Endothelial cell of umbilical vein (primary cell): ENCODE results near the gene NCL. TPM values are rescaled to one million over a fixed set of nuclear protein-coding genes. Genes with fewer than 3 reads are reported as not detected.

Experiments
- BruUV-seq: library from RNA; stranded (reverse); fragments of 400-500 nt; replicated peaks from 2 replicates; lab custom pipeline; 2021; lab: Mats Ljungman, UMichigan
- CTCF ChIA-PET: fragments of 300-600, 350-600 bp; sonication (Branson Sonifier 250); formaldehyde crosslinking; loops from one replicate; lab custom pipeline; 2021; ENCODE audit warnings: antibody characterized with exemption, inconsistent platforms; lab: Charles Lee
- POLR2A ChIA-PET: fragments of 300-600, 350-600 bp; sonication (Branson Sonifier 250); formaldehyde crosslinking; loops from one replicate; lab custom pipeline; 2021; ENCODE audit warnings: antibody characterized with exemption, inconsistent platforms; lab: Charles Lee
- DNase-seq: peaks from one replicate; pipeline ENCODE4 v3.0.0-alpha.2; 2011; ENCODE audit warnings: low read depth, low spot score
- FAIRE-seq: peaks from 2 replicates; lab custom pipeline; 2011; peaks lifted over from hg19 to GRCh38; lab: Jason Lieb, UNC
- H2AFZ ChIP-seq: 2 replicates; pipeline ENCODE4 v1.6.0; 2012; ENCODE audit warnings: low read depth, low read length, control low read depth, inconsistent platforms
- H3K27ac ChIP-seq: 2 replicates; pipeline ENCODE4 v1.5.1; 2011; ENCODE audit warnings: low read depth, mild to moderate bottlenecking, control low read depth, low read length, moderate library complexity; ENCODE audit not compliant: insufficient read depth
- H3K27me3 ChIP-seq, 2 experiments: 2 replicates each; pipeline versions ENCODE4 v1.6.0 to v1.6.1; 2011; ENCODE audit warnings: low read length in 2 of 2, mixed read lengths in 1 of 2; ENCODE audit not compliant: control insufficient read depth in 2 of 2, insufficient read depth in 2 of 2
- H3K36me3 ChIP-seq, 2 experiments: 2 replicates in 1 of 2; 3 replicates in 1 of 2; pipeline ENCODE4 v1.5.1; 2011; ENCODE audit warnings: low read length in 2 of 2, mild to moderate bottlenecking in 1 of 2, moderate library complexity in 1 of 2; ENCODE audit not compliant: control insufficient read depth in 2 of 2, insufficient read depth in 2 of 2; ENCODE audit errors: extremely low read depth in 1 of 2
- H3K4me1 ChIP-seq: 3 replicates; pipeline ENCODE4 v1.5.1; 2011; ENCODE audit warnings: mild to moderate bottlenecking, low read length; ENCODE audit not compliant: control insufficient read depth, insufficient read depth; ENCODE audit errors: extremely low read depth
- H3K4me2 ChIP-seq: 2 replicates; pipeline ENCODE4 v1.6.1; 2011; ENCODE audit warnings: low read length, control low read depth, mixed read lengths; ENCODE audit not compliant: insufficient read depth
- H3K4me3 ChIP-seq, 3 experiments: fragments of 200-600 bp in 1 of 3; sonication (generic), shearing (Covaris generic) in 1 of 3; replicated peaks in 1 of 3; 2 replicates each; pipeline ENCODE4 v1.5.1; 2011 to 2016; ENCODE audit warnings: control low read depth in 3 of 3, low read length in 3 of 3, mild to moderate bottlenecking in 2 of 3, inconsistent platforms in 1 of 3, low read depth in 1 of 3, moderate library complexity in 1 of 3; ENCODE audit not compliant: insufficient read depth in 1 of 3
- H3K79me2 ChIP-seq: 2 replicates; pipeline ENCODE4 v1.6.0; 2012; ENCODE audit warnings: low read length, inconsistent platforms; ENCODE audit not compliant: control insufficient read depth, insufficient read depth
- H3K9ac ChIP-seq: replicated peaks from 2 replicates; pipeline ENCODE3; 2011; ENCODE audit warnings: low read length, control low read depth; ENCODE audit not compliant: insufficient read depth; ENCODE audit errors: extremely low read depth
- H3K9me1 ChIP-seq: replicated peaks from 3 replicates; pipeline ENCODE4 v1.6.0; 2011; ENCODE audit warnings: mild to moderate bottlenecking, low read length; ENCODE audit not compliant: control insufficient read depth, insufficient read depth; ENCODE audit errors: extremely low read depth
- H3K9me3 ChIP-seq: replicated peaks from 2 replicates; pipeline ENCODE4 v1.5.1; 2012; ENCODE audit warnings: low read length, inconsistent platforms; ENCODE audit not compliant: control insufficient read depth, insufficient read depth
- H4K20me1 ChIP-seq: replicated peaks from 2 replicates; pipeline ENCODE3; 2011; ENCODE audit warnings: mild to moderate bottlenecking, low read length; ENCODE audit not compliant: control insufficient read depth, insufficient read depth; ENCODE audit errors: extremely low read depth
- EZH2 ChIP-seq: IDR thresholded peaks from 2 replicates; pipeline ENCODE4 v1.6.1; 2012; ENCODE audit warnings: borderline replicate concordance, low read depth, mild to moderate bottlenecking, moderate library complexity, low read length, inconsistent platforms; ENCODE audit not compliant: severe bottlenecking
- FOS ChIP-seq: IDR thresholded peaks from 2 replicates; pipeline ENCODE4 v1.6.1; 2011; ENCODE audit warnings: mild to moderate bottlenecking, low read length, moderate library complexity, borderline replicate concordance; ENCODE audit not compliant: insufficient read depth
- GATA2 ChIP-seq: IDR thresholded peaks from 2 replicates; pipeline ENCODE4 v1.7.0; 2011; ENCODE audit warnings: low read depth, mild to moderate bottlenecking, moderate library complexity, mixed read lengths, low read length; ENCODE audit not compliant: insufficient read length, insufficient read depth
- JUN ChIP-seq: IDR thresholded peaks from 2 replicates; pipeline ENCODE4 v1.6.1; 2011; ENCODE audit warnings: borderline replicate concordance, low read depth; ENCODE audit not compliant: insufficient read length, insufficient read depth
- MAX ChIP-seq: IDR thresholded peaks from 2 replicates; pipeline ENCODE4 v1.6.1; 2011; ENCODE audit not compliant: insufficient read depth, insufficient read length
- MYC ChIP-seq: IDR thresholded peaks from one replicate; pipeline ENCODE4 v1.6.1; 2011; ENCODE audit warnings: mild to moderate bottlenecking, low read depth, low read length
- POLR2A ChIP-seq: IDR thresholded peaks from 2 replicates; pipeline ENCODE4 v1.6.1; 2012; ENCODE audit warnings: low read depth, mild to moderate bottlenecking, control low read depth, low read length
- POLR2AphosphoS5 ChIP-seq: IDR thresholded peaks from 2 replicates; pipeline ENCODE4 v1.6.1; 2012; ENCODE audit warnings: low read depth, mild to moderate bottlenecking, control low read depth, low read length, moderate library complexity; ENCODE audit not compliant: insufficient read depth
- dilution Hi-C: fragments of 300-500 bp; cut with MboI; formaldehyde crosslinking; loops from one replicate; pipeline ENCODE4 v1.15.0; 2019; ENCODE audit warnings: low sequenced_read_pairs; ENCODE audit not compliant: extremely low pct_ligation_motif_present
- intact Hi-C: fragments of 100-400 bp; cut with micrococcal nuclease; formaldehyde crosslinking; loops from one replicate; pipeline ENCODE4 v1.10.0; 2022
- polyA plus RNA-seq, 4 experiments: library from polyadenylated mRNA; depleted of rRNA in 3 of 4; stranded (reverse) in 3 of 4; unstranded in 1 of 4; fragments of >200 nt; gene quantifications; 2 replicates each; pipeline versions ENCODE4 v1.2.1 to v1.2.3, GENCODE V29; 2011 to 2012; ENCODE audit warnings: missing spikeins in 1 of 4
- total RNA-seq: library from RNA; stranded (reverse); gene quantifications from 2 replicates; pipeline ENCODE4 v1.2.3, GENCODE V29; 2021
- TF ChIP-seq, protein P1 (sequence below), 2 donors: IDR thresholded peaks; 1 replicate in 1 of 2; 2 replicates in 1 of 2; pipeline ENCODE4 v1.5.1; 2011; ENCODE audit warnings: low read length in 2 of 2, mild to moderate bottlenecking in 2 of 2, moderate library complexity in 2 of 2, control low read depth in 1 of 2, inconsistent platforms in 1 of 2, low read depth in 1 of 2; ENCODE audit not compliant: insufficient read depth in 1 of 2; ENCODE audit errors: extremely low read depth in 1 of 2

The NCL gene
- total and polyA plus RNA-seq, 2 donors (not counting 3 experiments of a cell fraction or from before 2014, with no cell fraction given) = 35.3 to 708 TPM

- ChIA-PET POLR2A (no interaction called here), CTCF (interaction anchor here (0.9 to 4.6 kb wide), 4 partner anchors 9 to 317 kb away, joined by 3 to 18 read pairs (median 4); no protein-coding TSS in a partner anchor)
- Histone ChIP-seq H4K20me1 (no peaks in the 10 kb centered on the region), H3K4me3 (no peak overlapping the region), H3K9ac (no peak overlapping the region), H3K36me3 (no peaks in the 10 kb centered on the region), H3K79me2 (no peaks in the 10 kb centered on the region), H3K9me1 (no peaks in the 10 kb centered on the region), H3K4me2 (no peak overlapping the region), H3K9me3 (no peaks in the 10 kb centered on the region), H3K4me1 (no peaks in the 10 kb centered on the region), H3K27me3 (peaks cover 0 to 3% of the 10 kb centered on the region in 2 experiments), H3K27ac (no peak overlapping the region), H2AFZ (no peak overlapping the region)
- intact Hi-C loops (no loop called here), dilution Hi-C loops (no loop called here)
- FAIRE-seq = no peak
- TF ChIP-seq MYC = no peak
- no peak for TF ChIP-seq MAX
- TF ChIP-seq, protein P1, sequence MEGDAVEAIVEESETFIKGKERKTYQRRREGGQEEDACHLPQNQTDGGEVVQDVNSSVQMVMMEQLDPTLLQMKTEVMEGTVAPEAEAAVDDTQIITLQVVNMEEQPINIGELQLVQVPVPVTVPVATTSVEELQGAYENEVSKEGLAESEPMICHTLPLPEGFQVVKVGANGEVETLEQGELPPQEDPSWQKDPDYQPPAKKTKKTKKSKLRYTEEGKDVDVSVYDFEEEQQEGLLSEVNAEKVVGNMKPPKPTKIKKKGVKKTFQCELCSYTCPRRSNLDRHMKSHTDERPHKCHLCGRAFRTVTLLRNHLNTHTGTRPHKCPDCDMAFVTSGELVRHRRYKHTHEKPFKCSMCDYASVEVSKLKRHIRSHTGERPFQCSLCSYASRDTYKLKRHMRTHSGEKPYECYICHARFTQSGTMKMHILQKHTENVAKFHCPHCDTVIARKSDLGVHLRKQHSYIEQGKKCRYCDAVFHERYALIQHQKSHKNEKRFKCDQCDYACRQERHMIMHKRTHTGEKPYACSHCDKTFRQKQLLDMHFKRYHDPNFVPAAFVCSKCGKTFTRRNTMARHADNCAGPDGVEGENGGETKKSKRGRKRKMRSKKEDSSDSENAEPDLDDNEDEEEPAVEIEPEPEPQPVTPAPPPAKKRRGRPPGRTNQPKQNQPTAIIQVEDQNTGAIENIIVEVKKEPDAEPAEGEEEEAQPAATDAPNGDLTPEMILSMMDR (IDR thresholded peaks at IDR 0.05; ENCODE audit: extremely low read depth in 1 of 2, insufficient read depth in 1 of 2, low read depth in 1 of 2, low read length in 2 of 2) = no peak
- TF ChIP-seq EZH2 = no peak
- TF ChIP-seq POLR2A = no peak
- no peak for TF ChIP-seq JUN
- TF ChIP-seq POLR2AphosphoS5 = no peak
- no peak for TF ChIP-seq FOS
- no peak for TF ChIP-seq GATA2
- DNase-seq = no peak
- no TSS peak for BruUV-seq
Observed at GRCh38 chr2:231421051-231421580, 43.2 kb downstream of the NCL start.
